SU-DHL-6 (cell line): ENCODE data around the gene NFATC4.
A peak's percentile ranks its signal among the peaks of the same experiment; 100 is the strongest.

Experiments
- H2AFZ ChIP-seq: fragments of 200-600 bp; sonication (generic); 2 replicates; pipeline ENCODE4 v1.6.1; 2014; ENCODE audit warnings: low read depth, mild to moderate bottlenecking, moderate library complexity, mixed read lengths, antibody characterized with exemption, low read length; ENCODE audit not compliant: severe bottlenecking
- H3F3A ChIP-seq: fragments of 200-600 bp; shearing (Covaris generic); 2 replicates; pipeline ENCODE4 v1.6.0; 2016; ENCODE audit warnings: antibody characterized with exemption, mild to moderate bottlenecking; ENCODE audit not compliant: insufficient read depth
- H3K27ac ChIP-seq: fragments of 200-600 bp; sonication (generic); 2 replicates; pipeline ENCODE4 v1.5.1; 2016; ENCODE audit warnings: low read depth, mild to moderate bottlenecking, low read length, moderate library complexity, mixed read lengths
- H3K27me3 ChIP-seq: fragments of 200-600 bp; sonication (generic), shearing (Covaris generic); 2 replicates; pipeline ENCODE4 v1.6.0; 2014; ENCODE audit warnings: mild to moderate bottlenecking, low read length
- H3K36me3 ChIP-seq: fragments of 200-600 bp; sonication (generic); 2 replicates; pipeline ENCODE4 v1.6.1; 2014; ENCODE audit warnings: mild to moderate bottlenecking, low read length, mixed read lengths
- H3K4me2 ChIP-seq: fragments of 300-600, 200-600 bp; shearing (Covaris generic), sonication (generic); 2 replicates; pipeline ENCODE4 v1.6.0; 2014; ENCODE audit warnings: low read length, low read depth, mild to moderate bottlenecking; ENCODE audit not compliant: poor library complexity, severe bottlenecking
- H3K4me3 ChIP-seq: fragments of 200-600 bp; sonication (generic); 2 replicates; pipeline ENCODE4 v1.5.1; 2014; ENCODE audit warnings: antibody characterized with exemption, low read length, mild to moderate bottlenecking, mixed read lengths; ENCODE audit not compliant: insufficient read depth, poor library complexity, severe bottlenecking
- H3K79me2 ChIP-seq: fragments of 200-600 bp; sonication (generic); 2 replicates; pipeline ENCODE4 v1.6.1; 2014; ENCODE audit warnings: mild to moderate bottlenecking, low read length, moderate library complexity; ENCODE audit not compliant: insufficient read depth
- H3K9ac ChIP-seq: fragments of 200-600 bp; sonication (generic); 2 replicates; pipeline ENCODE4 v1.7.0; 2014; ENCODE audit warnings: mild to moderate bottlenecking, low read length
- H3K9me2 ChIP-seq: fragments of 200-600 bp; sonication (generic); replicated peaks from 2 replicates; pipeline ENCODE4 v1.6.1; 2014; ENCODE audit warnings: low read length; ENCODE audit not compliant: insufficient read depth
- H3K9me3 ChIP-seq: fragments of 200-600 bp; sonication (generic); 2 replicates; pipeline ENCODE4 v1.6.1; 2014; ENCODE audit warnings: low read length, mixed read lengths; ENCODE audit not compliant: insufficient read depth
- H4K20me1 ChIP-seq: fragments of 200-600 bp; sonication (generic); 2 replicates; pipeline ENCODE4 v1.6.1; 2014; ENCODE audit warnings: low read depth, mild to moderate bottlenecking, antibody characterized with exemption, low read length, moderate library complexity, mixed read lengths
- EZH2phosphoT487 ChIP-seq: fragments of 200-600 bp; sonication (generic), shearing (Covaris generic); conservative IDR thresholded peaks from 2 replicates; pipeline ENCODE4 v1.6.1; 2018; ENCODE audit warnings: mild to moderate bottlenecking, antibody characterized with exemption, low read length, moderate library complexity, mixed read lengths
- TF ChIP-seq, protein P1 (sequence below): fragments of 200-600 bp; sonication (generic); IDR thresholded peaks from one replicate; pipeline ENCODE4 v1.5.1; 2017; ENCODE audit warnings: antibody characterized with exemption, mild to moderate bottlenecking, low read length, moderate library complexity; ENCODE audit not compliant: insufficient read depth, poor library complexity, severe bottlenecking

NFATC4 gene

DNA sequence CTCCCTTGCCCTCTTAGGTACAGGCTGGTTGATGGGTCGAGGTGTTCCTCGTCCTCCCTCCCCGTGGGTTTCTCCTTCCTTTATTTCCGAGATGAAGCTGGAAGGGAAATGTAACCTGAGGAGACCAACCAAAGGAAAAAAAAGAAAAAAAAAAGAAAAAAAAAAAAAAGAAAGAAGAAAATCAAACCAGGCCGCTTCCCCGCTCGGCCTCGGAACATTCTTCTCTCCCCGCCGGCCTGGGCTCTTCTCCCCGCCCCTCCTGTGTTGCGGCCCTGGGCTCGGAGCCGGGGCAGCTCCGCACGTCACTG, 1.6 kb upstream of the NFATC4 start:
- TF ChIP-seq EZH2phosphoT487, result no peak
- TF ChIP-seq, protein P1, sequence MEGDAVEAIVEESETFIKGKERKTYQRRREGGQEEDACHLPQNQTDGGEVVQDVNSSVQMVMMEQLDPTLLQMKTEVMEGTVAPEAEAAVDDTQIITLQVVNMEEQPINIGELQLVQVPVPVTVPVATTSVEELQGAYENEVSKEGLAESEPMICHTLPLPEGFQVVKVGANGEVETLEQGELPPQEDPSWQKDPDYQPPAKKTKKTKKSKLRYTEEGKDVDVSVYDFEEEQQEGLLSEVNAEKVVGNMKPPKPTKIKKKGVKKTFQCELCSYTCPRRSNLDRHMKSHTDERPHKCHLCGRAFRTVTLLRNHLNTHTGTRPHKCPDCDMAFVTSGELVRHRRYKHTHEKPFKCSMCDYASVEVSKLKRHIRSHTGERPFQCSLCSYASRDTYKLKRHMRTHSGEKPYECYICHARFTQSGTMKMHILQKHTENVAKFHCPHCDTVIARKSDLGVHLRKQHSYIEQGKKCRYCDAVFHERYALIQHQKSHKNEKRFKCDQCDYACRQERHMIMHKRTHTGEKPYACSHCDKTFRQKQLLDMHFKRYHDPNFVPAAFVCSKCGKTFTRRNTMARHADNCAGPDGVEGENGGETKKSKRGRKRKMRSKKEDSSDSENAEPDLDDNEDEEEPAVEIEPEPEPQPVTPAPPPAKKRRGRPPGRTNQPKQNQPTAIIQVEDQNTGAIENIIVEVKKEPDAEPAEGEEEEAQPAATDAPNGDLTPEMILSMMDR, result no peak
- Histone ChIP-seq H3F3A (peaks cover 4% of the 10 kb centered on the region), H3K9ac (peak overlapping the region; percentile 52), H3K4me3 (peak overlapping the region; percentile 47), H3K4me2 (peak overlapping the region; percentile 79), H4K20me1 (no peaks in the 10 kb centered on the region), H3K9me3 (no peaks in the 10 kb centered on the region), H3K9me2 (no peaks in the 10 kb centered on the region), H3K79me2 (no peaks in the 10 kb centered on the region), H2AFZ (peak overlapping the region; percentile 82), H3K36me3 (no peaks in the 10 kb centered on the region), H3K27me3 (no peaks in the 10 kb centered on the region), H3K27ac (peak overlapping the region; percentile 78)

DNA sequence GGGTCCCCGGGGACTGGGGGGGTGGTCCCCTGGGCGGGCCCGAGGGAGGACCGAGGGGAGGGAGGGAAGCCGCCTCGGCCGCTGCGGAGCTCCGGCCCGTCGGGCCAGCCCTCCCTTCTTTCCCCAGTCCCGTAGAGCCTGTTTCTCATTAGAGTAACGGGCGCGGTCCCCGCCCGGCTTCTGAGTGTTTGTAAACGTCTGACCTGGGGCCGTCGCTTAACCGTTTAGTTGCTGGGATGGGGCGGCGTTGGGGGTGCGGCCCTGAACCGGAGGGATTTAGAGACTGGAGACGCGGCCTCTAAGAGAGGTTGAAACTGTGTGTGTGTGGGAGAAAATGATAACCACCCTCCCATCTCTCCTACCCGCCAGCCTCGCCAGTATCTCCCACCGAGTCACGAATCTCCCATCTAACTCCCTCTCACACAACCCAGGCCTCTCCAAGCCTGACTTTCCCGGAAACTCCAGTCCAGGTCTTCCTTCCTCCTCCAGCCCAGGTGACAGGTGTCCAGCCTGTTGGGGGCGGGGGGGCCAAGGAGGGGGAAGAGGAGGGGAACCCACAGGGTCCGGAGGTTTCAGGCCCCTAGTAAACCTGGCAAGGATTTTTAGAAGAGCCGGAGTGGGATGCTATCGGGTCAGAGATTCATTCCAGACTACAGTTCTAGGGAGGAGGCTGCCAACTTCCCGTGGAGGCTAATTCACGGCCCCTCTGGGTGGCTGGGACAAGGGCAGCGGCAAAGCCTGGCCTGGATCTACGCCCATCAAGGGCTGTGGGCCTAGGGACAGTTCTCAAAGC, 1.1 kb upstream of the NFATC4 start:
- H3F3A ChIP-seq, result peaks cover 4% of the 10 kb centered on the region
- peak overlapping the region; percentile 79 for H3K4me2 ChIP-seq
- H3K27ac ChIP-seq, result peak overlapping the region; percentile 78
- no peaks in the 10 kb centered on the region for H4K20me1 ChIP-seq
- H3K4me3 ChIP-seq, result peak overlapping the region; percentile 47
- H3K27me3 ChIP-seq, result no peaks in the 10 kb centered on the region
- peak overlapping the region; percentile 52 for H3K9ac ChIP-seq
- TF ChIP-seq, protein P1, result no peak
- TF ChIP-seq EZH2phosphoT487, result no peak
- no peaks in the 10 kb centered on the region for H3K79me2 ChIP-seq
- no peaks in the 10 kb centered on the region for H3K36me3 ChIP-seq
- H3K9me2 ChIP-seq, result no peaks in the 10 kb centered on the region
- no peaks in the 10 kb centered on the region for H3K9me3 ChIP-seq
- H2AFZ ChIP-seq, result peak overlapping the region; percentile 82

DNA sequence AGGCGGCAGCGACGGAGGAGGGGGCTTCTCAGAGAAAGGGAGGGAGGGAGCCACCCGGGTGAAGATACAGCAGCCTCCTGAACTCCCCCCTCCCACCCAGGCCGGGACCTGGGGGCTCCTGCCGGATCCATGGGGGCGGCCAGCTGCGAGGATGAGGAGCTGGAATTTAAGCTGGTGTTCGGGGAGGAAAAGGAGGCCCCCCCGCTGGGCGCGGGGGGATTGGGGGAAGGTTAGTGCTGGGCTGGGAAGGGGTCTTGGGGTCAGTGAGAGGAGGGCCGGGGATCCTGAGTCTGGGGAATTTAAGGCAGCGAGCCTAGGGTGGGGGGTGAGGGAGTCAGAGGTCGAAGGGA, 203 bp downstream of the NFATC4 start:
- H3K9ac ChIP-seq, result peak overlapping the region; percentile 46; the same call in 1 of the 2 replicates
- H3K9me3 ChIP-seq, result no peaks in the 10 kb centered on the region
- no peaks in the 10 kb centered on the region for H4K20me1 ChIP-seq
- no peak for TF ChIP-seq EZH2phosphoT487
- TF ChIP-seq, protein P1, result no peak
- no peak overlapping the region for H3K4me3 ChIP-seq
- peak overlapping the region; percentile 79 for H3K4me2 ChIP-seq
- no peaks in the 10 kb centered on the region for H3K27me3 ChIP-seq
- no peaks in the 10 kb centered on the region for H3K36me3 ChIP-seq
- H3K27ac ChIP-seq, result no peak overlapping the region
- no peaks in the 10 kb centered on the region for H3K79me2 ChIP-seq
- H3F3A ChIP-seq, result peaks cover 4% of the 10 kb centered on the region
- H3K9me2 ChIP-seq, result no peaks in the 10 kb centered on the region
- no peak overlapping the region for H2AFZ ChIP-seq
